ENCODE results near the gene PIK3R1. TPM values are rescaled to one million over a fixed set of nuclear protein-coding genes. Genes with fewer than 3 reads are reported as not detected.

PIK3R1 gene
- total RNA-seq, 1 donor from 2014 or later: 52.2 TPM

DNA sequence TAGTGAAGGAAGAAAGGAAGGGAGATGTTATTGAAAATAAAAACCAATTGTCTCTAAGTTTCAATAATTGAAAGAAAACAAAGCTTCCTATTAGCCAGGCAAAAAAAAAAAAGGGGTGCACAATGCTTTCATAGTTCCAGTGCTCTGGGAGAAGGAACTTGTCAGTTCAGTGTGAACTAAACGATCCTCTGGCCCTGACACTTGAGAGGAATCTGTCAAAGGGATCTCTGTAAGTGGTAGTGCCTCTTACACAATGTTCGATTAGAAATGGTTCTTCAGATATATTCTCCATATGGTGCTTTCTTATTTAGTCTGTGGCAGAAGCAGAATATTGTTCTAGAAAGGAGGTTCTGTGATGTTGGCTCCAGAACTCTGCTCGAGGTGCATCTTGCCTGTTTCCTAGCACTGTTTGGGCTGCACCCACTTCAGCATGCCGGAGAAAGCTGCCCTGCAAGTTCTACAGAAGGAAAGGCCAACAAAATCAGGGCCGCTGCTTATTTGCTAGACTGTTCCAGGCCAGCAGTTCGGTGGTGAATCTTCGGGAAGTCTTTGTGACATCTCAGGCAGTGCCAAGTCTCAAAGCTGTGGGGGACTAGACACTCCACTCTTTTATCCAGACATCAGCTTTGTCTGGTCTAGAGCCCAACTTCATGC is 90.9 kb downstream of the PIK3R1 start:
- H3K4me3 Mint-ChIP-seq: no peak overlapping the region
- no peaks in the 10 kb centered on the region for H3K4me1 Mint-ChIP-seq
- intact Hi-C loops (cut with micrococcal nuclease): no loop called here
- POLR2A ChIA-PET: no interaction called here
- H3K36me3 Mint-ChIP-seq (ENCODE audit: low read depth): peaks cover 4% of the 10 kb centered on the region
- H3K27ac Mint-ChIP-seq: no peak overlapping the region
- CTCF ChIA-PET: interaction anchor here (2.4 kb wide), 1 partner anchor 20 kb away, joined by 7 read pairs; no protein-coding TSS in a partner anchor
- ATAC-seq (ENCODE audit: low read depth) (no peak), DNase-seq (no peak)
- no peaks in the 10 kb centered on the region for H3K9me3 Mint-ChIP-seq
- no peaks in the 10 kb centered on the region for H3K27me3 Mint-ChIP-seq
- TF ChIP-seq, protein P1, sequence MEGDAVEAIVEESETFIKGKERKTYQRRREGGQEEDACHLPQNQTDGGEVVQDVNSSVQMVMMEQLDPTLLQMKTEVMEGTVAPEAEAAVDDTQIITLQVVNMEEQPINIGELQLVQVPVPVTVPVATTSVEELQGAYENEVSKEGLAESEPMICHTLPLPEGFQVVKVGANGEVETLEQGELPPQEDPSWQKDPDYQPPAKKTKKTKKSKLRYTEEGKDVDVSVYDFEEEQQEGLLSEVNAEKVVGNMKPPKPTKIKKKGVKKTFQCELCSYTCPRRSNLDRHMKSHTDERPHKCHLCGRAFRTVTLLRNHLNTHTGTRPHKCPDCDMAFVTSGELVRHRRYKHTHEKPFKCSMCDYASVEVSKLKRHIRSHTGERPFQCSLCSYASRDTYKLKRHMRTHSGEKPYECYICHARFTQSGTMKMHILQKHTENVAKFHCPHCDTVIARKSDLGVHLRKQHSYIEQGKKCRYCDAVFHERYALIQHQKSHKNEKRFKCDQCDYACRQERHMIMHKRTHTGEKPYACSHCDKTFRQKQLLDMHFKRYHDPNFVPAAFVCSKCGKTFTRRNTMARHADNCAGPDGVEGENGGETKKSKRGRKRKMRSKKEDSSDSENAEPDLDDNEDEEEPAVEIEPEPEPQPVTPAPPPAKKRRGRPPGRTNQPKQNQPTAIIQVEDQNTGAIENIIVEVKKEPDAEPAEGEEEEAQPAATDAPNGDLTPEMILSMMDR (IDR thresholded peaks at IDR 0.05): no peak

DNA sequence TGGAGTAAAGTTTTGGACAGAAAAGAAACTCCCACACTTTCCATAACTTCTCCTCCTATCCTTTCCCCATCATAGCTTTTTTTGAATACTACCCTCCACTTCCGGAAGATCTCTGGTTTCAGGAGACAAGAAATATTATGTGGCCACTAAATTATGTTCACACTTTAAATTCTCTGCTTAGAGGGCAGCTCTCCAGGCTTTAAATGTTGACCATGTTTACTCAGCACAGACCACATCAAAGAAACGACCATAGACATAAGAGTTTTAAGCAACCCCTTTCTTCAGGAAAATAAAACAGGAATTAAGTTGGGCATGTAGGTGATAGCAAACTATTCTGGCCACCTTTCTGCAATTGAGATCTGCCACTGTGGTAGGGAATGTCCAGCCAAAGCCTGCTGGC is 97.8 kb downstream of the PIK3R1 start:
- H3K4me1 Mint-ChIP-seq: peaks cover 10% of the 10 kb centered on the region
- DNase-seq: no peak
- no peaks in the 10 kb centered on the region for H3K27me3 Mint-ChIP-seq
- ChIA-PET POLR2A (no interaction called here), CTCF (no interaction called here)
- ATAC-seq (ENCODE audit: low read depth): no peak
- H3K9me3 Mint-ChIP-seq: no peaks in the 10 kb centered on the region
- no peak overlapping the region for H3K4me3 Mint-ChIP-seq
- no peaks in the 10 kb centered on the region for H3K36me3 Mint-ChIP-seq (ENCODE audit: low read depth)
- H3K27ac Mint-ChIP-seq: no peak overlapping the region
- intact Hi-C loops (cut with micrococcal nuclease): no loop called here
- TF ChIP-seq, protein P1 (IDR thresholded peaks at IDR 0.05): no peak

DNA sequence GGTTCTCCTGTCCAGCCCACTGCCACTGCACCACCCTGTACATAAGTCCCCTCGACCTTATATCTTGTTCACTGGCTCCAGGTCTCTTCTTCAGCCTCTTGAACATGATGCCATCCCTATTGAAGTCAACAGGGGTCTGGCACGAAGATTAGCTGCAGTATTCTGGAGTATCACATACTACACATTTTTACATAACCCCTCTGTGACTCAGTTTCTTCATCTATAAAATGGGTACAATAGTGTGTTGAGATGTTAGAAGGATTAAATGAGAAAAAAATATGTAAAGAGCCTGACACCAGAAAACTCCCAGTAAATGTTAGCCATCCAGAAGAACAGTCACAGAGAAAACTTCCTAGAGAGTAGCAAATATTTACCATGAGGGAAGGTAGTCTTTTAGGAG is 98.9 kb downstream of the PIK3R1 start:
- ChIA-PET CTCF (no interaction called here), POLR2A (no interaction called here)
- no peak for ATAC-seq (ENCODE audit: low read depth)
- H3K27ac Mint-ChIP-seq: no peak overlapping the region
- intact Hi-C loops (cut with micrococcal nuclease): no loop called here
- H3K4me1 Mint-ChIP-seq: peaks cover 10% of the 10 kb centered on the region
- no peaks in the 10 kb centered on the region for H3K36me3 Mint-ChIP-seq (ENCODE audit: low read depth)
- no peaks in the 10 kb centered on the region for H3K27me3 Mint-ChIP-seq
- H3K9me3 Mint-ChIP-seq: peaks cover 2% of the 10 kb centered on the region
- TF ChIP-seq, protein P1 (IDR thresholded peaks at IDR 0.05): no peak
- no peak overlapping the region for H3K4me3 Mint-ChIP-seq
- DNase-seq: no peak

DNA sequence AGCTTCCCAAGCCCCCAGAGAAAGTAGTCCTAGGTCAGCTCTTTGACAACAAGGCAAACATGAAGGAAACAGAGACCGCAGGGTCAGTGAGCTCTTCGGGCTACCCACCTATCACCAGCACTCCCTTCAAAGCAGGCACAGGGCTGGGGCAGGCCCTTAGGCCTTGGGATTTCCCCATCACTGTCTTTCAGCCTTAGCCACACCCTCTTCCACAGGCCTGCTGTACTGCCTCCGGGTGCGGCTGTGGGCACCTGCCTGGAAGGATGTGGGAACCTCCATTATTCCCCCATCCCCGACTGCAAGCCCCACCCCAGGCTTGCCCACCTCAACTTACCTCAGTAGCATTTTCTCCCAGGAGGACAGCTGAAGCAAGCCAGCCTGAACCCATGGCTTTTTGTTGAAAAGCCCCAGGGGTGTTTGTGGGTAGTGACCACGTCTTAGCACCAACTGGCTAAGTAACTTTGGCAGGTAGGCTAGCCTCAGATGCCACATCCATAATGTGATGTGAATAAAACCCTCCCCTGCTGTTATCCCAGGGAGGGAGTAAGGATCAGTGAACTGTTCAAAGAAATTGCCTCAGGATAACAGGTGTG is 100.2 kb downstream of the PIK3R1 start:
- Mint-ChIP-seq H3K27me3 (no peaks in the 10 kb centered on the region), H3K4me1 (peaks cover 10% of the 10 kb centered on the region), H3K36me3 (ENCODE audit: low read depth) (no peaks in the 10 kb centered on the region), H3K9me3 (peaks cover 2% of the 10 kb centered on the region), H3K4me3 (no peak overlapping the region), H3K27ac (peak overlapping the region; percentile 54)
- ATAC-seq (ENCODE audit: low read depth) (peak; percentile 99), DNase-seq (peak; percentile 26)
- ChIA-PET POLR2A (interaction anchor here (0.9 kb wide), 1 partner anchor 29 kb away, joined by 4 read pairs; no protein-coding TSS in a partner anchor), CTCF (interaction anchor here (1.0 kb wide), 1 partner anchor 29 kb away, joined by 3 read pairs; no protein-coding TSS in a partner anchor)
- intact Hi-C loops (cut with micrococcal nuclease): loop anchor here (1.0 kb wide), 2 partner anchors 16 to 27 kb away; no protein-coding TSS in a partner anchor
- TF ChIP-seq, protein P1 (IDR thresholded peaks at IDR 0.05): no peak

DNA sequence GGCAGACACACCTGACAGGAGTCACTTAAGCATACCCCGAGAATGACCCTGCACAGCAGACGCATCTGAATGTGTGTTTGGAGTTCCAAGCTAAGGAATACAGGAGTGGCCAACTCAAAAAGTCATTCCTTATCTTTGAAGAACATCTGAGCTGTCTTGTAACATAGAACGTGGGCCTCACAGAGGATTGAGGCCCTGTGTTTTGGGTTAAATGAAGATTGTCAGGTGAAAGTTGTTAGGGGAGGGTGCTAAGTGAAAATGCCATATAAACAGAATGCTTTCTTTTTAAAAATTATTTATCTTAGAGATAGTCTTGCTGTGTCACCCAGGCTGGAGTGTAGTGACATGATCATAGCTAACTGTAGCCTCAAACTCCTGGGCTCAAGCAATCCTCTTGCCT is 100.9 kb downstream of the PIK3R1 start:
- Mint-ChIP-seq H3K4me1 (peaks cover 10% of the 10 kb centered on the region), H3K9me3 (peaks cover 2% of the 10 kb centered on the region), H3K27me3 (no peaks in the 10 kb centered on the region), H3K27ac (no peak overlapping the region), H3K36me3 (ENCODE audit: low read depth) (no peaks in the 10 kb centered on the region), H3K4me3 (no peak overlapping the region)
- intact Hi-C loops (cut with micrococcal nuclease): loop anchor here (1.0 kb wide), 1 partner anchor 28 kb away; no protein-coding TSS in a partner anchor
- CTCF ChIA-PET: no interaction called here
- DNase-seq (no peak), ATAC-seq (ENCODE audit: low read depth) (no peak)
- TF ChIP-seq, protein P1 (IDR thresholded peaks at IDR 0.05): no peak
- POLR2A ChIA-PET: no interaction called here

Data from activated B cell treated with CpG ODN at 0.5 μM for 24 hours (primary cell).